Fibroblast of lung (primary cell): ENCODE data around the gene TSPAN11. TPM values are rescaled to one million over a fixed set of nuclear protein-coding genes. Genes with fewer than 3 reads are reported as not detected.

ENCODE experiments used
- DNase-seq, 2 donors: peaks; one replicate each; pipeline versions ENCODE4 v3.0.0 to v3.0.0-alpha.2; 2010; ENCODE audit warnings: low read depth in 2 of 2
- H2AFZ ChIP-seq: 2 replicates; pipeline ENCODE4 v1.5.1; 2012; ENCODE audit warnings: low read length, control low read depth, inconsistent platforms
- H3K27ac ChIP-seq: 2 replicates; pipeline ENCODE4 v1.5.1; 2011; ENCODE audit warnings: low read length, control low read depth; ENCODE audit not compliant: insufficient read depth
- H3K27me3 ChIP-seq: 2 replicates; pipeline ENCODE4 v1.5.1; 2011; ENCODE audit warnings: mild to moderate bottlenecking, low read length; ENCODE audit not compliant: control insufficient read depth, insufficient read depth
- H3K36me3 ChIP-seq: 2 replicates; pipeline ENCODE4 v1.5.1; 2011; ENCODE audit warnings: low read length; ENCODE audit not compliant: control insufficient read depth, insufficient read depth
- H3K4me1 ChIP-seq: 2 replicates; pipeline ENCODE4 v1.5.1; 2011; ENCODE audit warnings: low read length; ENCODE audit not compliant: control insufficient read depth, insufficient read depth; ENCODE audit errors: extremely low read depth
- H3K4me2 ChIP-seq: 2 replicates; pipeline ENCODE4 v1.5.1; 2011; ENCODE audit warnings: low read length, control low read depth; ENCODE audit not compliant: insufficient read depth; ENCODE audit errors: extremely low read depth
- H3K4me3 ChIP-seq, 4 experiments: fragments of 200-600 bp in 1 of 4; sonication (generic) in 1 of 4; replicated peaks in 1 of 4; 2 replicates each; pipeline ENCODE4 v1.5.1; 2011 to 2016; ENCODE audit warnings: low read length in 4 of 4, low read depth in 3 of 4, mild to moderate bottlenecking in 3 of 4, control low read depth in 2 of 4, inconsistent platforms in 1 of 4, mixed read lengths in 1 of 4; ENCODE audit not compliant: insufficient read depth in 1 of 4; ENCODE audit errors: control extremely low read depth in 1 of 4
- H3K79me2 ChIP-seq: 2 replicates; pipeline ENCODE4 v1.5.1; 2012; ENCODE audit warnings: mild to moderate bottlenecking, low read length, inconsistent platforms; ENCODE audit not compliant: control insufficient read depth, insufficient read depth
- H3K9ac ChIP-seq: 2 replicates; pipeline ENCODE4 v1.5.1; 2011; ENCODE audit warnings: mild to moderate bottlenecking, low read length, control low read depth; ENCODE audit not compliant: insufficient read depth
- H3K9me3 ChIP-seq: 2 replicates; pipeline ENCODE4 v1.5.1; 2012; ENCODE audit warnings: low read depth, low read length; ENCODE audit not compliant: control insufficient read depth, insufficient read depth
- H4K20me1 ChIP-seq: 2 replicates; pipeline ENCODE4 v1.5.1; 2011; ENCODE audit warnings: low read length; ENCODE audit not compliant: control insufficient read depth, insufficient read depth; ENCODE audit errors: extremely low read depth
- EZH2 ChIP-seq: IDR thresholded peaks from 2 replicates; pipeline ENCODE4 v1.5.1; 2012; ENCODE audit warnings: low read length, control low read depth, mild to moderate bottlenecking; ENCODE audit errors: missing control alignments
- polyA plus RNA-seq, 2 donors: library from polyadenylated mRNA; depleted of rRNA in 1 of 2; stranded (reverse) in 1 of 2; unstranded in 1 of 2; fragments of >200 nt; gene quantifications; 2 replicates each; pipeline ENCODE4 v1.2.1, GENCODE V29; 2011 to 2012; ENCODE audit warnings: missing spikeins in 1 of 2
- total RNA-seq: library from RNA; depleted of rRNA; stranded (reverse); fragments of >200 nt; gene quantifications from 2 replicates; pipeline ENCODE4 v1.2.1, GENCODE V29; 2014
- TF ChIP-seq, protein P1 (sequence below), 2 donors: IDR thresholded peaks in 1 of 2; conservative IDR thresholded peaks in 1 of 2; 1 replicate in 1 of 2; 2 replicates in 1 of 2; pipeline ENCODE4 v1.5.1; 2011 to 2012; ENCODE audit warnings: low read length in 2 of 2, control low read depth in 1 of 2, inconsistent platforms in 1 of 2, low read depth in 1 of 2, mild to moderate bottlenecking in 1 of 2

The TSPAN11 gene
- total and polyA plus RNA-seq, 2 donors (not counting 1 experiment from before 2014, with no cell fraction given) = 0.02 to 2.6 TPM

DNA sequence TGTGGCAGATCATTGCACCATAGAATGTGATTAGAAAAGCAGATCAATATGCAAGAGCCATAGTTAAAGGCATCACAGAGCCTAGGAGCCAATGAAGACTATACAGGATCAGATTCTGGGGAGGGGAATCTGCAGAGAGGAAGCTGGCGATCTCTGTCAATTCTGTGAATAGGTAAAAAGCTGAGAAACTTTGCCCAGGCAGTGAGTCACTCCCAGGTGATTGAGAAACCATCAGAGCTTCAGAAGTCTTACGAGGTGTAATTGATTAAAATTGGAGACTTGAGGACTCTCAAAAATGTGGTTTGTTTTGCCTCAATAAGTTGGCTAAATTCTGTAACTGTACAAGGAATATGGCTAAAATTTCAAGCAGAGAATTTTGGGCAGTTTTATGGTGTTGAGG lies 41.7 kb upstream of the TSPAN11 start:
- no peaks in the 10 kb centered on the region for H4K20me1 ChIP-seq
- no peaks in the 10 kb centered on the region for H3K4me1 ChIP-seq
- no peak for DNase-seq
- H2AFZ ChIP-seq = no peak overlapping the region
- H3K27ac ChIP-seq = no peak overlapping the region
- no peak overlapping the region for H3K9ac ChIP-seq
- H3K79me2 ChIP-seq = no peaks in the 10 kb centered on the region
- no peak overlapping the region for H3K4me2 ChIP-seq
- H3K27me3 ChIP-seq = no peaks in the 10 kb centered on the region
- no peak overlapping the region for H3K4me3 ChIP-seq
- no peaks in the 10 kb centered on the region for H3K36me3 ChIP-seq
- H3K9me3 ChIP-seq = no peaks in the 10 kb centered on the region
- TF ChIP-seq, protein P1, sequence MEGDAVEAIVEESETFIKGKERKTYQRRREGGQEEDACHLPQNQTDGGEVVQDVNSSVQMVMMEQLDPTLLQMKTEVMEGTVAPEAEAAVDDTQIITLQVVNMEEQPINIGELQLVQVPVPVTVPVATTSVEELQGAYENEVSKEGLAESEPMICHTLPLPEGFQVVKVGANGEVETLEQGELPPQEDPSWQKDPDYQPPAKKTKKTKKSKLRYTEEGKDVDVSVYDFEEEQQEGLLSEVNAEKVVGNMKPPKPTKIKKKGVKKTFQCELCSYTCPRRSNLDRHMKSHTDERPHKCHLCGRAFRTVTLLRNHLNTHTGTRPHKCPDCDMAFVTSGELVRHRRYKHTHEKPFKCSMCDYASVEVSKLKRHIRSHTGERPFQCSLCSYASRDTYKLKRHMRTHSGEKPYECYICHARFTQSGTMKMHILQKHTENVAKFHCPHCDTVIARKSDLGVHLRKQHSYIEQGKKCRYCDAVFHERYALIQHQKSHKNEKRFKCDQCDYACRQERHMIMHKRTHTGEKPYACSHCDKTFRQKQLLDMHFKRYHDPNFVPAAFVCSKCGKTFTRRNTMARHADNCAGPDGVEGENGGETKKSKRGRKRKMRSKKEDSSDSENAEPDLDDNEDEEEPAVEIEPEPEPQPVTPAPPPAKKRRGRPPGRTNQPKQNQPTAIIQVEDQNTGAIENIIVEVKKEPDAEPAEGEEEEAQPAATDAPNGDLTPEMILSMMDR (conservative IDR thresholded peaks at IDR 0.05 in 1 of 2, IDR thresholded peaks at IDR 0.05 in 1 of 2; ENCODE audit: low read depth in 1 of 2, low read length in 2 of 2) = no peak
- no peak for TF ChIP-seq EZH2

DNA sequence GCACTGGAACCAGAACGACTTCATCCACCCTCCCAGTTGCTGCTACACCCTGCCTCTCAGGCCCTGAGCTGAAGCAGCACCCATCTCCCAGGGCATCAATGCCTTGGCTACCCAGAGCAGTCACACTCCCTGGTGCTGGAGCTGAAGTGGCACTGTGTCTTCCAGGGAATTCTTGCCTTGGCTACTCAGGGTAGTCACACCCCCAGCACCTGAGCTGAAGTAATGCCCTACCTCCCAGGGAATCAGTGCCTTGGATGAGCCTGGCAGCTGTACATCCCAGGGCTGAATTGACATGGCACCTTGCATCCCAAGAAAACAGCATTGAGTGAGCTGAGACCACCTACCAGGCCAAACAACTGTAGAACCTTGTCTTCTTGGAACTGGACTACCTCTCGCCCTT lies 41.2 kb upstream of the TSPAN11 start:
- H3K79me2 ChIP-seq = no peaks in the 10 kb centered on the region
- H3K27ac ChIP-seq = no peak overlapping the region
- no peak overlapping the region for H2AFZ ChIP-seq
- TF ChIP-seq, protein P1 (conservative IDR thresholded peaks at IDR 0.05 in 1 of 2, IDR thresholded peaks at IDR 0.05 in 1 of 2; ENCODE audit: low read depth in 1 of 2, low read length in 2 of 2) = no peak
- TF ChIP-seq EZH2 = no peak
- H3K36me3 ChIP-seq = no peaks in the 10 kb centered on the region
- no peaks in the 10 kb centered on the region for H3K27me3 ChIP-seq
- no peak overlapping the region for H3K4me2 ChIP-seq
- no peaks in the 10 kb centered on the region for H3K4me1 ChIP-seq
- H3K4me3 ChIP-seq = no peak overlapping the region
- no peak for DNase-seq
- no peak overlapping the region for H3K9ac ChIP-seq
- no peaks in the 10 kb centered on the region for H3K9me3 ChIP-seq
- no peaks in the 10 kb centered on the region for H4K20me1 ChIP-seq

DNA sequence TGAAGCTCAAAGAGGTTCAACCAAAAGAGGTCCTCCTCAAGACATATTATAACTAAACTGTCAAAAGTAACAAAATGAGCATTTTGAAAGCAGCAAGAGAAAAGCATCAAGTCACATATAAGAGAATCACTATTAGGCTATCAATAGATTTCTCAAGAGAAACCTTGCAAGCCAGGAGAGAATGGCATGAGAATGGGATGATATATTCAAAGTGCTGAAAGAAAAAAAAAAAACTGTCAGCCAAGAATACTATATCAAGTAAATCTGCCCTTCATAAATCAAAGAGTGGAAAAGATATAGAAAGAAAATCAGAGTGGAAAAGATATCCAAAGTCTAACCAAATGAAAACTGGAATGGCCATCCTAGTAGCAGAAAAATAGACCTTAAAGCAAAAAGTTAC lies 39.3 kb upstream of the TSPAN11 start:
- Histone ChIP-seq H3K27ac (no peak overlapping the region), H3K36me3 (no peaks in the 10 kb centered on the region), H4K20me1 (no peaks in the 10 kb centered on the region), H3K27me3 (no peaks in the 10 kb centered on the region), H3K4me2 (no peak overlapping the region), H3K9me3 (no peaks in the 10 kb centered on the region), H2AFZ (no peak overlapping the region), H3K79me2 (no peaks in the 10 kb centered on the region), H3K4me1 (no peaks in the 10 kb centered on the region), H3K4me3 (no peak overlapping the region), H3K9ac (no peak overlapping the region)
- DNase-seq = no peak
- no peak for TF ChIP-seq EZH2
- TF ChIP-seq, protein P1 (conservative IDR thresholded peaks at IDR 0.05 in 1 of 2, IDR thresholded peaks at IDR 0.05 in 1 of 2; ENCODE audit: low read depth in 1 of 2, low read length in 2 of 2) = no peak
